ENCODE measurements around the gene RTN4. TPM values are rescaled to one million over a fixed set of nuclear protein-coding genes. Genes with fewer than 3 reads are reported as not detected.

Gene RTN4
- total RNA-seq, 1 experiment from 2014 or later, result 513 TPM

DNA sequence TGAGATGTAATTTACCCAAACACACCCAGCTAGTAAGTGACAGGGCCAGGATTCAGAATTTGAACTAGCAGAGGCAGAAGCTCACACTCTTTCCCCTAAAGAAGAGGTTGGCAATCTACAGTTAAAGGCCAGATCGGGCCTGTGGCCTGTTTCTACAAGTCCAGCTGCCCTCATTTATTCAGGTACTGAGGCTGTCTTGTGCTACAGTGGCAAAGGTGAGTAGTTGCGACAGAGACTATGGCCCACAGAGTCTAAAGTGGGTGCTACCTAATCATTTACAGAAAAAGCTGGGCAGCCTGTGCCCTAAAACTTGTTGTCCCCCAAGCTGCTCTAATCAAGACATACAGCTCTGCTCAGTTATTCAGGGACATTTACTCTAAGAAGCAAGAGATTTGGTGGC is 86.8 kb downstream of the RTN4 start:
- peak overlapping the region; percentile 56 for H3K27ac ChIP-seq (ENCODE audit: low read length)
- no peaks in the 10 kb centered on the region for H3K9me3 ChIP-seq (ENCODE audit: control insufficient read depth, insufficient read depth, low read depth, low read length)
- peaks cover 20% of the 10 kb centered on the region for H3K4me1 ChIP-seq (ENCODE audit: control insufficient read depth, insufficient read depth, low read length)
- ChIA-PET CTCF (no interaction called here), POLR2A (no interaction called here)
- BruUV-seq (replicated peaks), result no TSS peak
- H3K27me3 ChIP-seq (ENCODE audit: control insufficient read depth, insufficient read depth, low read length), result no peaks in the 10 kb centered on the region
- no peak overlapping the region for H3K4me3 ChIP-seq (ENCODE audit: low read depth in 2 of 2, low read length in 2 of 2)
- no peaks in the 10 kb centered on the region for H3K36me3 ChIP-seq (ENCODE audit: control insufficient read depth, insufficient read depth, low read length)
- no peak for ATAC-seq
- no peak for DNase-seq (ENCODE audit: low read depth, low spot score)
- in situ Hi-C loops (cut with HindIII; ENCODE audit: low pct_unique_long_range_greater_than_20kb, low sequenced_read_pairs), result no loop called here
- intact Hi-C loops (cut with micrococcal nuclease; ENCODE audit: unreplicated experiment), result no loop called here
- no peak for TF ChIP-seq TCF7L2 (IDR thresholded peaks at IDR 0.05; ENCODE audit: low read depth, low read length)
- TF ChIP-seq, protein P1, sequence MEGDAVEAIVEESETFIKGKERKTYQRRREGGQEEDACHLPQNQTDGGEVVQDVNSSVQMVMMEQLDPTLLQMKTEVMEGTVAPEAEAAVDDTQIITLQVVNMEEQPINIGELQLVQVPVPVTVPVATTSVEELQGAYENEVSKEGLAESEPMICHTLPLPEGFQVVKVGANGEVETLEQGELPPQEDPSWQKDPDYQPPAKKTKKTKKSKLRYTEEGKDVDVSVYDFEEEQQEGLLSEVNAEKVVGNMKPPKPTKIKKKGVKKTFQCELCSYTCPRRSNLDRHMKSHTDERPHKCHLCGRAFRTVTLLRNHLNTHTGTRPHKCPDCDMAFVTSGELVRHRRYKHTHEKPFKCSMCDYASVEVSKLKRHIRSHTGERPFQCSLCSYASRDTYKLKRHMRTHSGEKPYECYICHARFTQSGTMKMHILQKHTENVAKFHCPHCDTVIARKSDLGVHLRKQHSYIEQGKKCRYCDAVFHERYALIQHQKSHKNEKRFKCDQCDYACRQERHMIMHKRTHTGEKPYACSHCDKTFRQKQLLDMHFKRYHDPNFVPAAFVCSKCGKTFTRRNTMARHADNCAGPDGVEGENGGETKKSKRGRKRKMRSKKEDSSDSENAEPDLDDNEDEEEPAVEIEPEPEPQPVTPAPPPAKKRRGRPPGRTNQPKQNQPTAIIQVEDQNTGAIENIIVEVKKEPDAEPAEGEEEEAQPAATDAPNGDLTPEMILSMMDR (IDR thresholded peaks at IDR 0.05), result no peak
- no peak for TF ChIP-seq POLR2AphosphoS5 (IDR thresholded peaks at IDR 0.05; ENCODE audit: low read depth, low read length)
- no peak for TF ChIP-seq SIN3A (IDR thresholded peaks at IDR 0.05; ENCODE audit: borderline replicate concordance, insufficient read depth, low read depth, low read length)
- TF ChIP-seq, protein P2, sequence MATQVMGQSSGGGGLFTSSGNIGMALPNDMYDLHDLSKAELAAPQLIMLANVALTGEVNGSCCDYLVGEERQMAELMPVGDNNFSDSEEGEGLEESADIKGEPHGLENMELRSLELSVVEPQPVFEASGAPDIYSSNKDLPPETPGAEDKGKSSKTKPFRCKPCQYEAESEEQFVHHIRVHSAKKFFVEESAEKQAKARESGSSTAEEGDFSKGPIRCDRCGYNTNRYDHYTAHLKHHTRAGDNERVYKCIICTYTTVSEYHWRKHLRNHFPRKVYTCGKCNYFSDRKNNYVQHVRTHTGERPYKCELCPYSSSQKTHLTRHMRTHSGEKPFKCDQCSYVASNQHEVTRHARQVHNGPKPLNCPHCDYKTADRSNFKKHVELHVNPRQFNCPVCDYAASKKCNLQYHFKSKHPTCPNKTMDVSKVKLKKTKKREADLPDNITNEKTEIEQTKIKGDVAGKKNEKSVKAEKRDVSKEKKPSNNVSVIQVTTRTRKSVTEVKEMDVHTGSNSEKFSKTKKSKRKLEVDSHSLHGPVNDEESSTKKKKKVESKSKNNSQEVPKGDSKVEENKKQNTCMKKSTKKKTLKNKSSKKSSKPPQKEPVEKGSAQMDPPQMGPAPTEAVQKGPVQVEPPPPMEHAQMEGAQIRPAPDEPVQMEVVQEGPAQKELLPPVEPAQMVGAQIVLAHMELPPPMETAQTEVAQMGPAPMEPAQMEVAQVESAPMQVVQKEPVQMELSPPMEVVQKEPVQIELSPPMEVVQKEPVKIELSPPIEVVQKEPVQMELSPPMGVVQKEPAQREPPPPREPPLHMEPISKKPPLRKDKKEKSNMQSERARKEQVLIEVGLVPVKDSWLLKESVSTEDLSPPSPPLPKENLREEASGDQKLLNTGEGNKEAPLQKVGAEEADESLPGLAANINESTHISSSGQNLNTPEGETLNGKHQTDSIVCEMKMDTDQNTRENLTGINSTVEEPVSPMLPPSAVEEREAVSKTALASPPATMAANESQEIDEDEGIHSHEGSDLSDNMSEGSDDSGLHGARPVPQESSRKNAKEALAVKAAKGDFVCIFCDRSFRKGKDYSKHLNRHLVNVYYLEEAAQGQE (IDR thresholded peaks at IDR 0.05; ENCODE audit: insufficient read depth in 1 of 2, low read depth in 2 of 2, low read length in 1 of 2), result no peak

DNA sequence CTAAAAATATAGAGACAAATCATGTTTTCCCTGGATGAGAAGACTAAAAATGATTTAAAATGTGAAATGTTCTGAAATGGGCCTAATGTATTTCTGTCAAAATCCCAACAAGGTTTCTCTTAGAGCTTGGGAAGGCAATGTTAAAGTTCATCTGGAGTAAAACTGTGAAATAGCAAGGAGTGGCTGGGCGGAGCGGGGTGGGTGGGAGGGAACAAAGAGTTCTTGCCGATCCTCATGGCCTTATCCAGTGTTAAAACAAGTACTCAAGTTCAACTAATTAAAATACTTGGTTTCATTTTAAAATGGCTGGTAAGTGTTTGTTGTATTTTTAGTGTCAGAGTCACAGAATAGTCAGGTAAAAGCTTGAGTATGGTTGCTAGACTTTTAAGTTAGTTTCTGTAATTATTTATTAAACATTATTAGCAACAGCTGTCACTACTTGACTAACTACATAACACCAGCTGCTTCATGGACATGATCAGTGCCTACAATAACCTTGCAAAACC is 87.3 kb downstream of the RTN4 start:
- in situ Hi-C loops (cut with HindIII; ENCODE audit: low pct_unique_long_range_greater_than_20kb, low sequenced_read_pairs) (no loop called here), intact Hi-C loops (cut with micrococcal nuclease; ENCODE audit: unreplicated experiment) (no loop called here)
- ChIA-PET POLR2A (no interaction called here), CTCF (no interaction called here)
- peaks cover 21% of the 10 kb centered on the region for H3K4me1 ChIP-seq (ENCODE audit: control insufficient read depth, insufficient read depth, low read length)
- no peaks in the 10 kb centered on the region for H3K9me3 ChIP-seq (ENCODE audit: control insufficient read depth, insufficient read depth, low read depth, low read length)
- no peak for TF ChIP-seq SIN3A (IDR thresholded peaks at IDR 0.05; ENCODE audit: borderline replicate concordance, insufficient read depth, low read depth, low read length)
- no peak for TF ChIP-seq POLR2AphosphoS5 (IDR thresholded peaks at IDR 0.05; ENCODE audit: low read depth, low read length)
- TF ChIP-seq, protein P1 (IDR thresholded peaks at IDR 0.05), result no peak
- TF ChIP-seq TCF7L2 (IDR thresholded peaks at IDR 0.05; ENCODE audit: low read depth, low read length), result no peak
- TF ChIP-seq, protein P2 (IDR thresholded peaks at IDR 0.05; ENCODE audit: insufficient read depth in 1 of 2, low read depth in 2 of 2, low read length in 1 of 2), result no peak
- peak overlapping the region; percentile 56 for H3K27ac ChIP-seq (ENCODE audit: low read length)
- H3K36me3 ChIP-seq (ENCODE audit: control insufficient read depth, insufficient read depth, low read length), result no peaks in the 10 kb centered on the region
- H3K27me3 ChIP-seq (ENCODE audit: control insufficient read depth, insufficient read depth, low read length), result no peaks in the 10 kb centered on the region
- no TSS peak for BruUV-seq (replicated peaks)
- ATAC-seq (no peak), DNase-seq (ENCODE audit: low read depth, low spot score) (no peak)
- no peak overlapping the region for H3K4me3 ChIP-seq (ENCODE audit: low read depth in 2 of 2, low read length in 2 of 2)

All from Panc1 (cell line).